ENCODE measurements around the gene SCNM1.
"Not testable (repeated sequence)": the region's sequence is repeated elsewhere in the genome, so short reads cannot be mapped to it uniquely, and the experiment has no call there.

The SCNM1 gene

DNA sequence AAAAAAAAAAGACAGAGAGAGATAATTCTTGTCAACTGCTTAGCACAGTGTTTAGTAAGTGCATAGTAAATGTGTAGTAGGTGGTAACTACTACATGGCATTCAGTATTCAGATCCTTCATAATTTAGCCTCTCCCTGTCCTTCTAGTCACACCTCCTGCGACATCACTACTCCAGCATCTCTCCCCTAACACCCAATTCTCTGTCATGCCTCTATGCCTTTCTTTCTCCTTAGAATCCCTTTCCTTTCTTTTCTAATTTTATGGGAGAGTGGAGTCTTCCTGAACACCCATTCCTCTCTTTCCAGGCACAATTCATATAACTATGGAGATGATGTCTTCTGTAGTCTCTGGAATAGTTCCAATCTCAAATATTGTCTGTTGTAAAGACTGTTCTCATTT lies 27.9 kb downstream of the SCNM1 start:
- DNase-seq: no peak

DNA sequence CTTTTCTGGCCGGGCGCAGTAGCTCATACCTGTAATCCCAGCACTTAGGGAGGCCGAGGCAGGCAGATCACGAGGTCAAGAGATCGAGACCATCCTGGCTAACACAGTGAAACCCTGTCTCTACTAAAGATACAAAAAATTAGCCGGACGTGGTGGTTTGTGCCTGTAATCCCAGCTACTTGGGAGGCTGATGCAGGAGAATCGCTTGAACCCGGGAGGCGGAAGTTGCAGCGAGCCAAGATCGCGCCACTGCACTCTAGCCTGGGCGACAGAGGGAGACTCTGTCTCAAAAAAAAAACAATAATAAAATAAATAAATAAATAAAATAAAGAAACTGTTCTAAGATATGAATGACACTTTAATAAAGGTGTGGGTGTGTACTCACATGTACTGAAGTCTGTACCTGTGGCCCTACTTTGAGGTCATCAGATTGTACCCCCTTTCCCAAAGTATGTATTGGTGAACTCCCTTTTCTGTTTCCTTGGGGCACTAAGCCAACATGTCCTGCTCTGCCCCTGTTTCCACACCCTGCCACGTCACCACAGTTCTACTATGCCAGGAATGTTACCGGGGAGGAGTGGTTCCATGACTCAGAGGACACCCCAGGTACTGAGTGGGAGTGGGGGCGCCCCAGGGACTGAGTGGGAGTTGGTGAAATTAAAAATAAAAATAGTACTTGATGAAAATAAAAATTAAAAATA lies 29.1 kb downstream of the SCNM1 start:
- not testable (repeated sequence) for DNase-seq

DNA sequence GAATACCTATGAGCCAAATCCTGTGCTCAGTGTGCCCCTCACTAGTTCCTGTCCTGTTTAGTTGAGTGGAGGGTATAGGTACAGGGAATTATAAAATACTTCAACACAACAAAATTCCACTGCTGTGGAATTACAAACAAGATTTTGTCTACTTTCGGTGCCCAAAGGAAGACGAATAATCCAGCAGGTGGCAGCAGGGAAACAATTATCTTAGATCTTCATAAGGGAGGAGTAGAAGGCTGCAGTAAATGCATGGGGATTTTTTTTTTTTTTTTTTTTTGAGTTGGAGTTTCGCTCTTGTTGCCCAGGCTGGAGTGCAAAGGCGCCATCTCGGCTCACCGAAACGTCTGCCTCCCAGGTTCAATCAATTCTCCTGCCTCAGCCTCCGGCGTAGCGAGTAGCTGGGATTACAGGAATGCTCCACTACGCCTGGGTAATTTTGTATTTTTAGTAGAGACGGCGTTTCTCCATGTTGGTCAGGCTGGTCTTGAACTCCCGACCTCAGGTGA lies 30.4 kb downstream of the SCNM1 start:
- DNase-seq: peak; percentile 30 to 80

DNA sequence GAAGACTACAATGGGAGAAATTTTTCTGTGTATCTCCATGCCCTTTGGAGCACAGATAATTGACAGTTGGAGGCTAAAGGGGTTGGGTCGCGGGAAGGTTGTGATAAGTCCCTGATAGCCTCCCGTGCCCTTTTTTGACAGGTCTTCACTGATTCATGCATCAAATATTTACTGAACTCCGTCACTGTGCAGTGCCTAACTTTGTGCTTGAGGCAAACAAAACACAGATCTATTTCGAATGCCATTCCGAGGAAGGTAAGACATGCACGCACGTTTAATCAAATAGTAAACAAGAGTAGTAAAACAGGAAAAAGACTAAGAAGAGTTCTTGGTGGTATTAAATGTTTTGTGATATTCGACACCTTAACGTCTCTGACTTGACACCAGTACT lies 31.9 kb downstream of the SCNM1 start:
- DNase-seq: no peak

DNA sequence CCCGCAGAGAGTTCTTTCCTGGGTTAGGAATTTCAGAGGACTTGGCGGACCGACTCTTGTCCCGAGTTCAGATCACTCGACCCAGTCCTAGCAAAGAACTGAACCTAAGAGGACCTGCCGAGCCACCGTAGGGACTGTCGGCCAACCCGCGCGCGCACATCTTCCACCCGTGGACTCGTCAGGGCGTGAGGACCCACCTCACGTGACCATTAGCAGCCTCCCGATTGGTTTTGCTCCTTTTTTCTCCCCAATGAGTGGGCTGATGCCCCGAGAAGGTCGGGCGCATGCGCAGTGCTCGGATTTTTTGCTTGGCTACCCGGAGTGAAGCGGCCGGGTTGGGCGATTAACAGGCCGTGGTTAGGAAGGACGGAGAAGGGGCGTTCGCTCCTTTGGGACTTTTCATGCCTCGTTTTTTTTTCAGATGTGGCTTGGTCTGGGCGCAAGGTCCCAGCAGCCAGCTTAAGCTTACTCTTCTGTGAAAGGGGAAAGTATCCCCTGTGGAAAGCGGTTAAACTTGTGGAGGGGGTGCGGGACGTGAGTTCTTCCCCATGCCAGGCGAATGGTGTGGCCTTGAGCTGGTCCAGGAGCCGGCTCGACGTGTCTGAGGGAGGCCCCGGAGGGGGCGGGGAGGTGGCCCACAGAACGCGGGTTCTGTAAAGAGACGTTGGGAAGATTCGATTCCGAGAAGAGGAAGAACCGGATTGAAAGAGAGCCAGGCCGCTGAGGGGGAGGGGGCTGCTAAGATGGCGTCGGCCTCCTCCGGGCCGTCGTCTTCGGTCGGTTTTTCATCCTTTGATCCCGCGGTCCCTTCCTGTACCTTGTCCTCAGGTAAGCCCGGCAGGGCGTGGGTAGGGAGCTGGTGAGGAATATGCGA lies 32.5 kb downstream of the SCNM1 start, which contains the start of gene PIP5K1A:
PIP5K1A (plus strand) TSS at position 299 of the 874 bp plus-strand sequence; CDS start at position 744, 445 bp downstream.
- peak; percentile 97 to 98 for DNase-seq

DNA sequence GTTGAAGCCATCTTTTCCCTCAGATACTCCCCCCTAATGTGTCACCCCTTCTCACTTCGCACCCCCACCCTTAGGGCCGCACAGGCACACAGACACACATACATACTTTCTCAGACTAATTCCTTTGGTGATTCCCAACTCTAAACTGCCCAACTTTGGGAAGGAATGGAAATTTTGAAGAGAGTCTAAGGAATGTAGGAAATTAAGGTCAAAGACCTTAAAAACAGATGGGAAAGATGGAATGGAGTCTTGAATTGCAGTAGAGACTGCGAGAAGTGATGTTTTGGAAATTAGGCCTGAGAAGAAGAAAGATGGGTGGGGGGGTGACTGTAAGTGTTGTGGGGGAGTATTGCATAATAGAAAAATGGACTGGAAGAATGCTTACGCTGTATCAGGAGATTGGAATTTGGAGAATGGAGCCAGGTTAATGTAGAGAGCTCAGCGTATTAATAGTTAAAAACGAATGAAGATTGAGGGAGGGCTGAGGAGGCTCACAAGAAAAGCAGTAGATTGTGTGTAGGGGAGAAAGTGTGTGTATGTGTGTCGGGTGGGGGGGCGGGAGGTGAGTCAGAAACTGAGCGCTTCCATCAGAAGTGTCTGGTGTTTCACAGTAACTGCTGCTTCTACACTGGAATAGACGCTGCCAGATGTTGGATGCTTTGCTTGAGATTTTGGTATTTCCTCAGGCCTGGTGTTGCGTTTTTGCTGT lies 34.1 kb downstream of the SCNM1 start:
- no peak for DNase-seq

DNA sequence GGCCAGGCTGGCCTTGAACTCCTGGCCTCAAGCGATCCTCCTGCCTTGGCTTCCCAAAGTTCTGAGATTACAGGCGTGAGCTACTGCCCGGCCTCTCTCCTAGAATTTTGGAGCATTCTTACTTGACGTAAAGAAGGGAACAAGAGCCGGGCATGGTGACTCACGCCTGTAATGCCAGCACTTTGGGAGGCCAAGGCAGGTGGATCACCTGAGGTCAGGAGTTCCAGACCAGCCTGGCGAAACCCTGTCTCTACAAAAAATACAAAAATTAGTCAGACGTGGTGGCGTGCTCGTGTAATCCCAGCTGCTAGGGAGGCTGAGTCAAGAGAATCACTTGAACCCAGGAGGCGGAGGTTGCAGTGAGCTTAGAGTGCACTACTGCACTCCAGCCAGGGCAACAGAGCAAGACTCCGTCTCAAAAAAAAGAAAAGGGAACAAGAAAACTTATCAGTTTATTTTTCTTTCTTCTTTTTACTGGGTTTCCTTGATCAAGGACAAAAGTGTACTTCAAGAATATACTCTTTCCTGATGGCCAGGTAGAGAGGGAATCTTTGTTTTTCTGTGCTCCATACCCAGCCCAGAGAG lies 39.5 kb downstream of the SCNM1 start:
- DNase-seq: not testable (repeated sequence)

DNA sequence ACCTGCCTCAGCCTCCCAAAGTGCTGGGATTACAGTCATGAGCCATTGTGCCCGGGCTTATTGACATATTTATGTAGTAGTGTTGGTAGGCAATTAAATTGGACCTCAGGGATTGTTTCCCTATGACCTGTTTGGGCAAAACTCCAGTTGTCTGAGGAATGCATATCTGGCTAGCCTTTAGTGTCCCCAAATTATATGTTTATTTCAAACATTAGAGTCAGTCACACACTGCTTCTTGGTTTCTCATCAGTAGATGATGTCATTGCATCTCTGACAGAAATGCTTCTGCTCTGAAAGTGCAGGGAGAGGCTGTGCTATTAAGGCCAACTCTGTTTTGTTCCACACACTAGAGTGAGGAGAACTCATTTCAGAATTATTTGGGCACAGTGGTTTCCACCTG lies 44.9 kb downstream of the SCNM1 start:
- no peak for DNase-seq

DNA sequence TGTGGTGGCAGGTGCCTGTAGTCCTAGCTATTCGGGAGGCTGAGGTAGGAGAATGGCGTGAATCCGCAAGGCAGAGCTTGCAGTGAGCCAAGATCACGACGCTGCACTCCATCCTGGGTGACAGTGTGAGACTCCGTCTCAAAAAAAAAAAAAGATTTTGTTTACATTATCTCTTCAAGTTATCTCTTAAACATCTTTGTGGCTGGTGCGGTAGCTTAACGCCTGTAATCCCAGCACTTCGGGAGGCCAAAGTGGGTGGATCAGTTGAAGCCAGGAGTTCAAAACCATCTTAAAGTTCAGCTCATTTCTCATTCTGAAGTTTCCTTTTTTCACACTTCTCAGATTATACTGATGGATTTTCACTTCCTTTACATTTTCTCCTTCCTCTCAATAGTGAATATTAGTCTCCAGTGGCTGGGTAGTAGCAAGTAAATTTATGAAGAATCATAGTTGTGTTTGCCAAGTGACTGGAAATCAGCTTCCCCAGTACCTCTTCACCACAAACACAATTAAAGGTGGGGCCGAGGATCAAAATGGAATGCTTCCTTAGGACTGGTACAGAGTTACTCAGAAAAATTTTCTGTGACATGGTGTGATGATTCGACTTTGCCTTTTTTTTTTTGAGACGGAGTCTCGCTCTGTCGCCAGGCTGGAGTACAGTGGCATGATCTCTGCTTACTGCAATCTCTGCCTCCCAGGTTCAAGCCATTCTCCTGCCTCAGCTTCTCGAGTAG lies 46.2 kb downstream of the SCNM1 start:
- DNase-seq: no peak

DNA sequence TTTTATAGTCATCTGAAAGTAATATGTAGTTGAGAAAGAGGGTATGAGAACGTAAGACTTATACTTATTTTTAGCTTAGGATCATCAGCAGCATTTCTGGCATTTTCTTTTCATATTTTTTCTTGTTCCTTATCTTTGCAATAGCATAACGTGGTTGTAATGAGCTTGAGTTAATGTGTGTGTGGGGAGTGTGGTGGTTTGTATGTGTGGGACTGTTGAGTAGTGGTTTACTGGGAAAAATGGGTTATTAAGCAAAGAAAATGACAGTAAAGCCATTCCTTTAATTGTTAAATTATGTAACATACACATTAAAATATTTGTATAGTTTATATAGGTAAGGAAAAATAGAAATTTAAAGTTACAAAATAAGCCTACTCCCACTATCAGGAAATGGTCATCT lies 47.6 kb downstream of the SCNM1 start:
- DNase-seq: no peak
